ENCODE results near the gene ADAMTSL1.

- no peak for TF ChIP-seq CTCF (IDR thresholded peaks at IDR 0.05)
- no peak for TF ChIP-seq POLR2A (IDR thresholded peaks at IDR 0.05)
- TF ChIP-seq POLR2AphosphoS5 (IDR thresholded peaks at IDR 0.05), result no peak
These were observed 275.8 kb downstream of the ADAMTSL1 start for GRCh38 chr9:18749711-18750110.
